HG02840 (cell line): ENCODE data around the gene BMERB1.
"Not testable (repeated sequence)": the region's sequence is repeated elsewhere in the genome, so short reads cannot be mapped to it uniquely, and the experiment has no call there.

Experiments
- ATAC-seq: cut with Tn5 transposase; IDR thresholded peaks from one replicate; pipeline ENCODE4 v1.9.1; 2021; ENCODE audit warnings: mild to moderate bottlenecking, moderate library complexity, moderate number of reproducible peaks; ENCODE audit not compliant: unreplicated experiment, low FRiP score

The BMERB1 gene

DNA sequence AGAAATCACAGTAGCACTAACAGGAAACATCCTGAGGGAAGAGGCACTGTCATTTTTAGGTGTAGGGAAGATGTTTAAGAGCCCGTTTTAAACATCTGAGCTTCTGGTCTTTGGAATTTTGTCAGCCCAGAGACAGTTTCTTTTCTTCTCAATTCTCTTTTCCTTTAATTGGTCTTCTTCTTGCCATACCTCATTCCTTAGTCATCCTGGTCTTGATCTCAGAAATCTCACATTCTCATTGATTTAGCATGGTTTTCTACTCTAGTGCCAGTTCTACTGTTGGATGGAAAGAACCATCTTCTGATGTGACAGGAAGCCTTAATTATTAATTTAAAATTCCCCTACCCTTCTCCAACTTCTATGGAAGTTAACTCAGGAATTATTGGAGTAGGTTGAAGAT lies 25.4 kb downstream of the BMERB1 start:
- no peak for ATAC-seq

DNA sequence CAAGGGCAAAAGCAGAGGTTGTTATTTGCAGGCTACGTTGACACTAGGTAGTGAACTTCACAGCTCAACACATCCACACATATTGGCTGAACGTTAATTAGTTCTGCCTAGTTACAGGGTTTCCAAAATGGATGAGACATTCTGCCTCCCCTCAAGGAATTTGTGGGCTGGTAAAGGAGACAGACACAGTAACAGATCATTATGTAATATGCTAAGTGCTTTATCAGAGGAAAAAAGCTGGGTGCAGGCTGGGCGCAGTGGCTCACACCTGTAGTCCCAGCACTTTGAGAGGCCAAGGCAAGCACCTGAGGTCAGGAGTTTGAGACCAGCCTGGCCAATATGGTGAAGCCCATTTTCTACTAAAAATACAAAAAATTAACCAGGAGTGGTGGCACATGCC lies 26.2 kb downstream of the BMERB1 start:
- ATAC-seq = no peak

DNA sequence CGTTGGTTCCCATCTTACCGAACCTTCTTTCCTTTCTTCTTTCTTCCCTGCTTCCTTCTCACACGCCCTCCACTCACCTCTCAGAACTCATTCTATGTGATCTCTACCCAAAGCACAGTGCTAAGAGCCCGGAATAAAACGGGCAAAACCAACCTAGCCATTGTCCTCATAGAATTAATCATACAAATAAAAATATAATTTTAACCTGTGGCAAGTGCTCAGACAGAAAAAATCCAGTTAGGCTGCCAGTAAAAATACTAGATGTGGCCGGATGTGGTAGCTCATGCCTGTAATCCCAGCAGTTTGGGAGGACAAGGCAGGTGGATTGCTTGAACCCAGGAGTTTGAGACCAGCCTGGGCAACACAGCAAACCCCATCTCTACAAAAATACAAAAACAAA lies 27.0 kb downstream of the BMERB1 start:
- ATAC-seq = no peak

- no peak for ATAC-seq
Measured at GRCh38 chr16:15464401-15465186, 30.2 kb downstream of the BMERB1 start.

DNA sequence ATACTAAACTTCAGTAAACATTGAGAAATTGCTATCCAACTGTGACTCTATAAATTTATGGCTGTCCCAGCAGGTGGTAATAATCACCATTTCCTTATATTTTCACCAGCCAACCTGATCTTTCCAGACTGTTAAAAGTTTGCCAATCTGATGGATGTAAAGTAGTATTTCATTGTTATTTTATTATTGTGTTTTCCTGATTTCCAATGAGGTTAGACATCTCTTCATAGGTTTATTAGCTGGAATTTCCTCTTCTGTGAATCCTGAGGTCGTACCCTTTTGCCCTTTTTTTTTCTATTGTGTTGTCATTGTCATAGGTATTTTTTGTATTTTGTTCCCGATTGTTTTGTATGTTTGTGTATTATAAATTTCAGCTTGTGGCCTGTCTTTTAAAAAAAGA lies 31.7 kb downstream of the BMERB1 start:
- ATAC-seq = no peak

- ATAC-seq = no peak
Measured at GRCh38 chr16:15466886-15467781, 32.7 kb downstream of the BMERB1 start.

DNA sequence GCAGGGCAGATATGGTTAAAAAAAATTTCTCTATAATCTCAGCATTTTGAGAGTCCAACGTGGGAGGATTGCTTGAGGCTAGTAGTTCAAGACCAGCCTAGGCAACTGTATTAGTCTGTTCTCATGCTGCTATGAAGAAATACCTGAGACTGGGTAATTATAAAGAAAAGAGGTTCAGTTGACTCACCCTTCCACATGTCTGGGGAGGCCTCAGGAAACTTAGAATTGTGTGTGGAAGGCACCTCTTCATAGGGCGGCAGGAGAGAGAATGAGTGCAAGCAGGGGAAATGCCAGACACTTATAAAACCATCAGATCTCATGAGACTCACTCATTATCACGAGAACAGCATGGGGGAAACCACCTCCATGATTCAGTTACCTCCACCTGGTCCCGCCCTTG lies 42.6 kb downstream of the BMERB1 start:
- not testable (repeated sequence) for ATAC-seq

- no peak for ATAC-seq
Measured at GRCh38 chr16:15477802-15478201, 43.4 kb downstream of the BMERB1 start.

GRCh38 chr16:15482068-15482747 lies 47.8 kb downstream of the BMERB1 start:
- no peak for ATAC-seq

- no peak for ATAC-seq
Measured at GRCh38 chr16:15482748-15483298, 48.4 kb downstream of the BMERB1 start.

DNA sequence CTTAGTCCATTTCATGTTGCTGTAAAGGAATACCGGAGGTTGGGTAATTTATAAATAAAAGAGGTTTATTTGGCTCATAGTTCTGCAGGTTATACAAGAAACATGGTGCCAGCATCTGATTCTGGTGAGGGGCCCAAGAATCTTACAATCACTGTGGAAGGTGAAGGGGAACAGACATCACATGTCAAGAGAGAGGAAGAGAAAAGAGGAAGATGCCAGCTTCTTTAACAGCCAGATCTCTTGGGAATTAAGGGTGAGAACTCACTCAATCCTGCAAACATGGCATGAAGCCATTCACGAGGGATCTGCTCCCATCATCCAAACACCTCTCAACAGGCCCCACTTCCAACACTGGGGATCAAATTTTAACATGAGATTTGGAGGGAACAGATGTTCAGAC lies 49.5 kb downstream of the BMERB1 start:
- ATAC-seq = no peak

DNA sequence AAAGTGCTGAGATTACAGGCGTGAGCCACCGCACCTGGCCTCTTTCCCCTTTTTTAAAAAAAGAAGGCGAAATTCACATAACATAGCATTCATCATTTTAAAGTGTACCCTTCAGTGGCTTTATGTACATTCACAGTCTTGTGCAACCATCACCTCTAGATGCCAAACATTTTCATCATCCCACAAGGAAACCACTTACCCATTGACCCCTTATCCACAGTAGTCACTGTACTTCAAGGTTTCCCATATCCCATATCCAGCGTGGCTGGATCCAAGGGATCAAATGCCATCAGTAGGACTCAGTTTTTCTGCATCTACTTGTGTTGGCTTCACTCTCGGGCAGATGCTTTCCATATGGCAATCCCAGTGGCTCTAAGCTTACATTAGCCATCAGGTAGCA lies 50.3 kb downstream of the BMERB1 start:
- ATAC-seq = no peak

GRCh38 chr16:15485175-15485574 lies 50.8 kb downstream of the BMERB1 start:
- ATAC-seq = no peak

DNA sequence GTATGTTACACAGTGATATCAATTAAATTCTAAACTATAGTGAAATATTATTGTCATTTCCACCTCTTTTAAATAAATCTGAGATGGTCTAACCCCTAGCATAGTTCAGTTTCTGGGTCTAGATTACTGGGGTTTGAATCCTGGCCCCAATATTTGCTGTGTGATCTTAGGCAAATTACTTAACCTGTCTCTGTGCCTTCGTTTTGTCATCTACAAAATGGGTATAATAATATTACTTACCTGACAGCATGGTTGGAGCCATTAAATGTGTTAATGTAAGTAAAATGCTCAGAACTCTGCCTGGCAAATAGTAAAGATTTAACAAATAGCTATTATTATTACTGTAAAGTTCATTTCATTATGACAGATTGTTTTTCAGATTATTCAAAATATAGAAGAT lies 52.3 kb downstream of the BMERB1 start:
- ATAC-seq = no peak

DNA sequence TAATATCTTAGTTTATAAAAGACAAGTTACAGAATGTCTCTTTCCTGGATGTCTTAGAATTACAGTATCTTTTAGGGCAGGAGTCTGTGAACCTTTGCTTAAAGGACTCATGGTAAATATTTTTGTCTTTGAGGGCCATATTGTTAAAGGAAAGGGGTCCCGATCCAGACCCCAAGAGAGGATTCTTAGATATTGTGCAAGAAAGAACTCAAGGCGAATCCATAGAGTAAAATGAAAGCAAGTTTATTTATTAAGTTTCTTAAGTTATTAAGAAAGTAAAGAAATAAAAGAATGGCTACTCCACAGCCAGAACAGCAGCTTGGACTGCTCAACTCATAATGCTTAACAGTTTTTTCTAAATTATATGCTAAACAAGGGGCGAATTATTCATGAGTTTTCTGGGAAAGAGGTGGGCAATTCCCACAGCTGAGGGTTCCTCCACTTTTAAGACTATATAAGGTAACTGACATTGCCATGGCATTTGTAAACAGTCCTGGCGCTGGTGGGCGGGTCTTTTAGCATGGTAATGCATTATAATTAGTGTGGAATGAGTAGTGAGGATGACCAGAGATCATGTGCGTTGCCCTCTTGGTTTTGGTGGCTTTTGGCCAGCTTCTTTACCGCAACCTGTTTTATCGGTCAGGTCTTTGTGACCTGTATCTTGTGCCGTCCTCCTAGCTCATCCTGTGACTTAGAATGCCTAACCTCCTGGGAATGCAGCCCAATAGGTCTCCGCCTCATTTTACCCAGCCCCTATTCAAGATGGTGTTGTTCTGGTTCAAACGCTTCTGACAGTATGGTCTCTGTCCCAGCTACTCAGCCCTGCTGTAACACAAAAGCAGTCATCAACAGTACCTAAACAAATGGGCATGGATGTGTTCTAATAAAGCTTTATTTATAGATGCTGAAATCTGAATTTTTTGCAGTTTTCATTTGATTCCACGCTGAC lies 53.2 kb downstream of the BMERB1 start:
- no peak for ATAC-seq

GRCh38 chr16:15489016-15489415 lies 54.6 kb downstream of the BMERB1 start:
- no peak for ATAC-seq

GRCh38 chr16:15490123-15490711 lies 55.8 kb downstream of the BMERB1 start:
- no peak for ATAC-seq

- ATAC-seq = no peak
Measured at GRCh38 chr16:15491411-15491810, 57.0 kb downstream of the BMERB1 start.

DNA sequence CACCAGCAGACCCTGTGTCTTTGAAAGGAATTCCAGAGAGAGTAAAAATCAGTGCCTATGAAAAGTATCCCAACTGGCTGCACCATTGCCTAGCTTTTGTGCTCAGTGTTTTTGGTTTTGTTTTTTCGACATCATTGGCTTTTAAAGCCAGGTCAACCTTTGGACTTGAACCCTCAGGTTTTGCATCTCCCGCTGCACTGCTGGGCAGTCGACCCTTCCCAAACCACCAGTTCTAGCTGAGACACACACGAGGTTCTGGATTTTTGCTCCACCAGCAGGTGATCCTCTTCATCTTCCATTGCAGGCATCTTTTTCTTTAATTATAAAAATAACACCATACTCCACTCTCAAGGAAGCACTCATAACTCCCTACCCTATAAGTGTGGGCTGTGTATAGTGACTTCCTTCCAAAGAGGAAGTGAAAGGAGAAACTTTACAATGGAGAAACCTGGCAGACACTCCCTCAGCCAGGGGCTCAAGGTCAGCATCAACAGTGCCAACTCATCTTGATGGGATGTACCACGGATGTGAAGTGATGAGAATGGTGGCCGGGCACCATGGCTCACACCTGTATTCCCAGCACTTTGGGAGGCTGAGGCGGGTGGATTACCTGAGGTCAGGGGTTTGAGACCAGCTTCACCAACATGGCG lies 57.8 kb downstream of the BMERB1 start:
- ATAC-seq = no peak
